HEK293T (cell line): ENCODE measurements around the gene ZCCHC9.
"Not testable (repeated sequence)": the region's sequence is repeated elsewhere in the genome, so short reads cannot be mapped to it uniquely, and the experiment has no call there.

ENCODE experiments used
- CTCF ChIA-PET: fragments of 350-600 bp; formaldehyde crosslinking; extraction: SDS; loops from one replicate; lab custom pipeline; 2021; ENCODE audit warnings: antibody characterized with exemption, inconsistent platforms; lab: Yijun Ruan, JAX
- POLR2A ChIA-PET: fragments of 350-600 bp; formaldehyde crosslinking; extraction: SDS; loops from one replicate; lab custom pipeline; 2020; ENCODE audit warnings: antibody characterized with exemption, inconsistent platforms; lab: Yijun Ruan, JAX
- DNase-seq: peaks from one replicate; pipeline ENCODE4 v3.0.0; 2012; ENCODE audit warnings: mixed read lengths; ENCODE audit errors: extremely low spot score
- ARNT ChIP-seq: fragments of 450-650 bp; IDR thresholded peaks from 2 replicates; pipeline ENCODE4 v1.6.1; 2017; ENCODE audit warnings: mild to moderate bottlenecking
- BHLHE40 ChIP-seq: fragments of 450-650 bp; IDR thresholded peaks from 2 replicates; pipeline ENCODE4 v1.6.1; 2016; ENCODE audit warnings: mild to moderate bottlenecking, moderate library complexity, borderline replicate concordance
- CTBP1 ChIP-seq: fragments of 450-650 bp; IDR thresholded peaks from 2 replicates; pipeline ENCODE4 v1.6.1; 2016; ENCODE audit warnings: borderline replicate concordance
- ELF4 ChIP-seq: fragments of 450-650 bp; IDR thresholded peaks from 2 replicates; pipeline ENCODE4 v1.6.1; 2017; ENCODE audit warnings: antibody characterized with exemption
- FOXA1 ChIP-seq: fragments of 450-650 bp; IDR thresholded peaks from 2 replicates; pipeline ENCODE4 v1.6.1; 2016; ENCODE audit warnings: mild to moderate bottlenecking
- FOXK2 ChIP-seq: fragments of 450-650 bp; IDR thresholded peaks from 2 replicates; pipeline ENCODE4 v1.6.1; 2016; ENCODE audit warnings: mild to moderate bottlenecking
- FOXM1 ChIP-seq: fragments of 450-650 bp; IDR thresholded peaks from 2 replicates; pipeline ENCODE4 v1.6.1; 2017; ENCODE audit warnings: mild to moderate bottlenecking, borderline replicate concordance
- HDGF ChIP-seq: fragments of 450-650 bp; IDR thresholded peaks from 2 replicates; pipeline ENCODE4 v1.6.1; 2017; ENCODE audit warnings: antibody characterized with exemption, borderline replicate concordance
- L3MBTL2 ChIP-seq: fragments of 450-650 bp; conservative IDR thresholded peaks from 2 replicates; pipeline ENCODE4 v1.6.1; 2016; ENCODE audit warnings: mild to moderate bottlenecking
- LEF1 ChIP-seq: fragments of 450-650 bp; IDR thresholded peaks from 2 replicates; pipeline ENCODE4 v1.6.1; 2017; ENCODE audit warnings: mild to moderate bottlenecking, borderline replicate concordance
- NFRKB ChIP-seq: fragments of 450-650 bp; IDR thresholded peaks from 2 replicates; pipeline ENCODE4 v1.6.1; 2016; ENCODE audit warnings: mild to moderate bottlenecking, moderate library complexity
- SP1 ChIP-seq: fragments of 450-650 bp; IDR thresholded peaks from 2 replicates; pipeline ENCODE4 v1.6.1; 2017
- SUZ12 ChIP-seq: fragments of 450-650 bp; IDR thresholded peaks from 2 replicates; pipeline ENCODE4 v1.6.1; 2016; ENCODE audit warnings: mild to moderate bottlenecking
- TARDBP ChIP-seq: fragments of 450-650 bp; IDR thresholded peaks from 2 replicates; pipeline ENCODE4 v1.6.1; 2016
- ZNF384 ChIP-seq: fragments of 450-650 bp; IDR thresholded peaks from 2 replicates; pipeline ENCODE4 v1.6.1; 2016

The ZCCHC9 gene

DNA sequence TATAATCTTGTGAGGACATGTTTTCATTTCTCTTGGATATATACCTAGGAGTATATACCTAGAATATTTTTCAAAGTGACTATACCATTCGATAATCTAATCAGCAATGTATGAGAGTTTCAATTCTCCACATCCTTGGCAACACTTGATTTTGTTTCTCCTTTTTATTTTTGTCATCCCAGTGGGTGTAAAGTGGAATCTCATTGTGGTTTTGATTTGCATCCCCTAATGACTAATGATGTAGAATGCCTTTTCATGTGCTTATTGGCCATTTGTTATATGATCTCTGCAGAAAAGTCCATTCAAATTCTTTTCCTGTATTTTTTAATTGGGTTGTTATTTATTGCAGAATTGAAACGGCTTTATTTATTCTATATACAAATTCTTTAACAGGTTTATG is 15.2 kb downstream of the ZCCHC9 start:
- CTCF ChIA-PET, result no interaction called here
- no peak for TF ChIP-seq ARNT
- no peak for TF ChIP-seq FOXK2
- no peak for TF ChIP-seq FOXA1
- no peak for TF ChIP-seq TARDBP

DNA sequence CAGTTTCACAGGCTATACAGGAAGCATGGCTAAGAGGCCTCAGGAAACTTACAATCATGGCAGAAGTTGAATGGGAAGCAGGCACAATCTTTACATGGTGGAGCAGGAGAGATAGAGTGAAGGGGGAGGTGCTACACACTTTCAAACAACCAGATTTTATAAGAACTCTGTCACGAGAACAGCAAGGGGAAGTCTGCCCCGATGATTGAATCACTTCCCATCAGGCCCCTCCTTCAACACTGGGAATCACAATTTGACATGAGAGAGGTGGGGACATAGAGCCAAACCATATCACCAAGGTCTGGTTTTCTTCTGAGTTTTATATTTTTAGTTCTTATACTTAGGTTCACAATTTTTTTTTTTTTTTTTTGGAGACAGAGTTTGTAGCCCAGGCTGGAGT is 16.1 kb downstream of the ZCCHC9 start:
- no peak for DNase-seq

More for the DNA sequence above, 15.2 kb downstream of the ZCCHC9 start:
- DNase-seq, result no peak
- POLR2A ChIA-PET, result no interaction called here

DNA sequence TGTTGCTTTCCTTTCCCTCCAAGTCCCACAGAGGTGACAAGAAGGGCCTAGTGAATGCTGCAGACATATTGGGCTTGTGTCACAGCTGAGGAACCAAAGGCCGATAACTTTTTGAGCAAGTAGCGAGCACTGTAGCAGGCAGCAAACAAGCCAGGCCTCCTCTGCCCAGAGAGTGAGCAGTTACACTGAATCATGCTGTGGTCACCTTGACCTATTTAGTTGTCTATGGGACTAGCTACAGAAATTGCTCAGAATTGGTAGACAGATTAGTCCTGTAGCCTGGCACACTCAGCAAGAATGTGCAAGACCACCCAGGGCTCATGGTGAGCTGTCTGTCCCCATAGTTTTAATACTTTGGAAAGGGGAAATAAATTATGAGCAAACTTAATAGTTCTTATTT is 25.2 kb downstream of the ZCCHC9 start:
- CTCF ChIA-PET, result no interaction called here
- no peak for TF ChIP-seq FOXA1
- no peak for TF ChIP-seq CTBP1
- no peak for TF ChIP-seq HDGF
- DNase-seq, result no peak
- POLR2A ChIA-PET, result no interaction called here

More for the DNA sequence above, 16.1 kb downstream of the ZCCHC9 start:
- no peak for TF ChIP-seq FOXK2
- TF ChIP-seq SUZ12, result no peak
- no peak for TF ChIP-seq FOXA1
- TF ChIP-seq ZNF384, result no peak
- TF ChIP-seq NFRKB, result no peak
- ChIA-PET POLR2A (no interaction called here), CTCF (no interaction called here)

DNA sequence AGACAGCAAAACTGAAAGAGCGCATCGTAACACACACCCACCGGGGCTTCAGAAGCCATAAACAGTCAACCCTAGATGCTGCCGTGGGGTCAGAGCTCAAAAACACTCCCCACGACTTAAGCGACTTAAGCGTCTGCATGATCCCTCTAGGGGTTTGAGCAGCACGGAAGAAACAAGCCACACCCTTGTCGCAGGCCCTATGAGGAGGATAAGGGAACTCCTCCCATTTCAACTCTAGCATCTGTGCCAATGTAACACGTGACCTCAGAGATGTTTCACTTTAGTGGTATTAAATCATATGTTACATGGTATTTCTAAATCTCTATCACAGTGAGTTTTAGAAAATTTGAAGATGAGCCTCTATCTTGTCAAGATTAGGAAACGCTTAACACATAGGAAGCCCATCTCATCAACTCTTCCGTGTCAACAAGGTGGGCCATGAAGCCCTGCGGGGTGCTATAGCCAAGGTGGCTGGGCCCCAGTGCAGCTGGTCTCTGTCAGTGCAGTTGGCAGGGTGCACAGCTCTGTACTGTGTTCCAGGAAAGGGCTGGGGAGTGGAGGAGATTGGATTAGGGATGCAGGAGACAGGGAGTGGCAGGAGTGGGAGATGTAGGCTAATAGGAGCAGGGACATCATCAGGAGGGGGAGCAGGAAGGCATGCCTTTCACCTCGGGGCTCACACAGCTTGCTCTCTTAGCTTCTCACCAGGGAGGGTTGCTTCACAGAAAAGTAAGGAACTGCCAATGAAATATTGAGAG is 33.1 kb downstream of the ZCCHC9 start:
- ChIA-PET CTCF (no interaction called here), POLR2A (no interaction called here)
- no peak for TF ChIP-seq TARDBP
- no peak for TF ChIP-seq L3MBTL2
- no peak for TF ChIP-seq FOXM1
- no peak for TF ChIP-seq ZNF384
- TF ChIP-seq SP1, result no peak
- TF ChIP-seq ELF4, result no peak
- no peak for TF ChIP-seq LEF1
- no peak for TF ChIP-seq HDGF
- TF ChIP-seq CTBP1, result no peak
- TF ChIP-seq NFRKB, result no peak
- no peak for TF ChIP-seq FOXK2
- no peak for TF ChIP-seq BHLHE40
- no peak for TF ChIP-seq FOXA1
- no peak for DNase-seq

DNA sequence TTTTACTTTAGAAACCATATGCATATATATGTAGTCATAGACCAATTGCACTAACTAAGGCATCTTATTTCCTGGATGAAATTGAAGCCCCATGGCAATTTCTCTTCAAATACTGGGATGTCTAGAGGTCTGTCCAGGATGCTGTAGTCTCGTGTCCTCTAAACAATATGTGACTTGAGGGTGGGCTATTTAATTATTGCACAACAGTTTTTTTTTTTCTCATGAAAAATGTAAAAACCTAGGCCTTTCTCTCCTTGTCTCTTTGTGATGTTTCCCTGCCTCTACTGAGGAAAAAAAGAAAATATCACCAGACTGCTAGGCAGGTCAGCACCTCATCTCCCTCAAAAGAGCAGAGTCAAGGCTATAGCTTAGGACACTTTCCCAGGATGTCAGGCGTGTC is 34.6 kb downstream of the ZCCHC9 start:
- POLR2A ChIA-PET, result no interaction called here

DNA sequence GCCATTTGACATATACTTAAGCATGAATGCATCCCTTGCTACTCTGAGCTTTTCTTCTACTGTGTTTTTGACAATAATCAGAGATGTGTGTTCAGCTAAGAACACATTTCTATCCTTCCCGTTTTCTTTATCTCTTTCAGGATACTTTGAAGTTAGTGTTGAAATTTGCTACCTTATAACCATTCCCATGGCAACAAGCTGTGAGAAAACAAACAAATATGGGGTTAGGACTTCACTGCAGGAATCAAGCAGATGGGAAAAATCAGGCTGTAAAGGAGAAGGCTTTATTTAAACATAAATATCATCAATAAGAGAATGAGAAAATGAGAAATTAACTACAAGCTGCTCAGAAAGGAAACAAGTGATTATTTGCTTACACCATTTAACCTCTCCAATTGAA is 35.2 kb downstream of the ZCCHC9 start:
- POLR2A ChIA-PET, result no interaction called here
- CTCF ChIA-PET, result no interaction called here
- no peak for TF ChIP-seq SP1
- DNase-seq, result no peak

More for the DNA sequence above, 34.6 kb downstream of the ZCCHC9 start:
- CTCF ChIA-PET, result no interaction called here
- no peak for DNase-seq
- TF ChIP-seq ARNT, result no peak
- TF ChIP-seq SP1, result no peak
- TF ChIP-seq LEF1, result no peak
- no peak for TF ChIP-seq CTBP1
- TF ChIP-seq L3MBTL2, result no peak
- no peak for TF ChIP-seq HDGF
- TF ChIP-seq FOXM1, result no peak
- no peak for TF ChIP-seq ZNF384
- no peak for TF ChIP-seq FOXA1
- TF ChIP-seq FOXK2, result no peak
- TF ChIP-seq NFRKB, result no peak

DNA sequence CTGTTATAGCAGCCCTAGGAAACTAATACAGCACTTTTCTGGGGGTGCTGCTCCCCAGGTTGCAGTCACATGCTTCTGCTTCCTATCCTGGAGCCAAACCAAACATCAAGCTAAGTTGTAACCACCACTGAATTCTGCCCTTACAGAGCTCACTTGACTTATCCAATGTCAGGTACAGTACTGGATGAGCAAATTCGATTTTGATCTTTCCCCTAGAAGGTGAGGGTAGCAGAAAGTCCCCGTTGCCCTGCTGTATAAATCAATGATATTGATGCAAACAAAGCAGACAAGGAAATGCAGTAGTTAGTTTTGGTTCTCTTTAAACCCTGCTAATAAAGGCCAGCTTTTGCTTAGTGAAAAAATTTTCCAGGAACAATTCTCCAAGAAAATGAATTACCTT is 36.4 kb downstream of the ZCCHC9 start:
- DNase-seq, result no peak
- ChIA-PET POLR2A (no interaction called here), CTCF (no interaction called here)
- no peak for TF ChIP-seq FOXK2
- no peak for TF ChIP-seq BHLHE40
- no peak for TF ChIP-seq FOXA1
- TF ChIP-seq HDGF, result no peak
- no peak for TF ChIP-seq L3MBTL2

DNA sequence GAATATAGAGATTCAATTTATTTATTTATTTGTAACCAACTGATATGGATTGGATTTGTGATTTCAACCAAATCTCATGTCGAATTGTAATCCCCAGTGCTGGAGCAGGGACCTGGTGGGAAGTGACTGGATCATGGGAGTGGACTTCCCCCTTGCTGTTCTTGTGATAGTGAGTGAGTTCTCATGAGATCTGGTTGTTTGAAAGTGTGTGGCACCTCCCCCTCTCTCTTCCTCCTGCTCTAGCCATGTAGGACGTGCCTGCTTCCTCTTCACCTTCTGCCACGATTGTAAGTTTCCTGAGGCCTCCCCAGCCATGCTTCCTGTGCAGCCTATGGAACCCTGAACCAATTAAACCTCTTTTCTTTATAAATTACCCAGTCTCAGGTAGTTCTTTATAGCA is 36.8 kb downstream of the ZCCHC9 start:
- POLR2A ChIA-PET, CTCF ChIA-PET, DNase-seq: not testable (repeated sequence)

DNA sequence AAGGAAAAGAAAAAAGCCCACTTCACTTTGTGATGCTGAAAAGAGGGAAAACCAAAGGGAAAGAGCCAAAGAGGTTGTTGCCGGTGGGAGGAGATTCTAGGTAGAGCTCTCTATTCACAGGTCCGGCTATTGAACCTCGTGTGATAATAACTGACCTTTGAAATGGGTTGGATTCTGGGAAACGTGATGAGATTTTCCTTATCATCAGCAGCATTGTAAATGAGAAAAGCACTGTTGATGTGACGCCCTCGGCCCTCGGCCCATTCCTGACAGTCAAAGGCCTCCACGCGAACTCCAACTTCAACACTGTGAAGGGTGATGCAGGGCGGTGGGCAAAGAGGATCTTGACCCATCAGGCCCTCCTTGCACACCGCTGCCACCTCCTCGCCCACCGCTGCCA is 43.3 kb downstream of the ZCCHC9 start:
- no peak for DNase-seq
- ChIA-PET POLR2A (no interaction called here), CTCF (no interaction called here)
- TF ChIP-seq SP1 (no peak), BHLHE40 (no peak), FOXK2 (no peak), ARNT (no peak), TARDBP (no peak), ELF4 (no peak), FOXM1 (no peak), L3MBTL2 (no peak), ZNF384 (no peak), FOXA1 (no peak)
